ENCODE measurements around the gene RNASET2.
A peak's percentile ranks its signal among the peaks of the same experiment; 100 is the strongest.

RNASET2 gene

DNA sequence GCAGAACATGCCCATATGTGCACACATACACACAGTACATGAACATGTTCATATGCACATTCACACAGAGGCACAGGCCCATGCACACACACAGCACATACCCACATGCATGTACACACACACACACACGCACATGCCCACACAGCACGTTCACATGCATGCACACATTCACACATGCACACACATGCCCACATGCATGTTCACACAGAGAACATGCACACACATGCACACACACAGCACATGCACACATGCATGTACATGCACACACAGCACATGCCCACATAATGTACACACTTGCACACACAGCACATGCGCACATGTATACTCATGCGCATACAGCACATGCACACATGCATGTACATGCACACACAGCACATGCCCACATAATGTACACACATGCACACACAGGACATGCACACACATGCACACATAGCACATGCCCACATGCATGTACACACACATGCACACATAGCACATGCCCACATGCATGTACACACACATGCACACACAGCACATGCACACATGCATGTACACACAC, 25.9 kb downstream of the RNASET2 start:
- H4K8ac ChIP-seq (ENCODE audit: low read depth, low read length) = no peak overlapping the region
- H4K91ac ChIP-seq (ENCODE audit: low read depth, low read length, poor library complexity) = no peak overlapping the region
- H3K4me1 ChIP-seq (ENCODE audit: control insufficient read depth in 2 of 2, insufficient read depth in 1 of 2, low read depth in 1 of 2, low read length in 2 of 2) = peaks cover 10 to 11% of the 10 kb centered on the region in 2 donors
- no peak overlapping the region for H2AK5ac ChIP-seq (ENCODE audit: low read depth, low read length)
- peak overlapping the region; percentile 67 for H3K14ac ChIP-seq (ENCODE audit: low read length)
- peak overlapping the region; percentile 53 for H3K23ac ChIP-seq (ENCODE audit: low read depth, low read length, poor library complexity)
- peaks cover 2% of the 10 kb centered on the region for H3K79me1 ChIP-seq (ENCODE audit: low read depth, low read length)
- H2AFZ ChIP-seq (ENCODE audit: low read length) = no peak overlapping the region
- H3K4ac ChIP-seq (ENCODE audit: low read length) = no peak overlapping the region
- H2BK12ac ChIP-seq (ENCODE audit: low read length) = peak overlapping the region; percentile 8
- H3K4me2 ChIP-seq (ENCODE audit: insufficient read depth, low read length, poor library complexity, severe bottlenecking) = no peak overlapping the region
- H3K18ac ChIP-seq (ENCODE audit: low read length) = no peak overlapping the region
- H3K9ac ChIP-seq (ENCODE audit: low read depth, low read length, poor library complexity) = no peak overlapping the region
- no peak for DNase-seq (ENCODE audit: low spot score)
- peak overlapping the region in 1 of 2 donors; percentile 67 for H3K4me3 ChIP-seq (ENCODE audit: low read length in 2 of 2)
- H3K36me3 ChIP-seq (replicated peaks in 1 of 2; ENCODE audit: control insufficient read depth in 2 of 2, insufficient read depth in 2 of 2, low read length in 2 of 2) = peaks cover 5 to 14% of the 10 kb centered on the region in 2 donors
- H3K27ac ChIP-seq (replicated peaks; ENCODE audit: low read length) = no peak overlapping the region
- H2BK15ac ChIP-seq (ENCODE audit: low read length) = no peak overlapping the region
- no peak overlapping the region for H2BK120ac ChIP-seq (ENCODE audit: low read depth, low read length)
- H3K9me3 ChIP-seq (replicated peaks in 1 of 2; ENCODE audit: control insufficient read depth in 2 of 2, insufficient read depth in 1 of 2, low read depth in 1 of 2, low read length in 2 of 2) = peaks cover 0 to 4% of the 10 kb centered on the region in 2 donors
- WGBS, 2 donors (ENCODE audit: extremely low coverage in 2 of 2, insufficient read length in 2 of 2, insufficient replicate concordance in 1 of 2) = no CpG with 5 or more reads among the region's 4 CpGs
- H3K27me3 ChIP-seq (ENCODE audit: control insufficient read depth in 3 of 3, insufficient read depth in 3 of 3, low read depth in 1 of 3, low read length in 3 of 3) = peaks cover 0 to 3% (median 0%) of the 10 kb centered on the region in 3 experiments
- no peak overlapping the region for H2BK5ac ChIP-seq (ENCODE audit: low read length)

DNA sequence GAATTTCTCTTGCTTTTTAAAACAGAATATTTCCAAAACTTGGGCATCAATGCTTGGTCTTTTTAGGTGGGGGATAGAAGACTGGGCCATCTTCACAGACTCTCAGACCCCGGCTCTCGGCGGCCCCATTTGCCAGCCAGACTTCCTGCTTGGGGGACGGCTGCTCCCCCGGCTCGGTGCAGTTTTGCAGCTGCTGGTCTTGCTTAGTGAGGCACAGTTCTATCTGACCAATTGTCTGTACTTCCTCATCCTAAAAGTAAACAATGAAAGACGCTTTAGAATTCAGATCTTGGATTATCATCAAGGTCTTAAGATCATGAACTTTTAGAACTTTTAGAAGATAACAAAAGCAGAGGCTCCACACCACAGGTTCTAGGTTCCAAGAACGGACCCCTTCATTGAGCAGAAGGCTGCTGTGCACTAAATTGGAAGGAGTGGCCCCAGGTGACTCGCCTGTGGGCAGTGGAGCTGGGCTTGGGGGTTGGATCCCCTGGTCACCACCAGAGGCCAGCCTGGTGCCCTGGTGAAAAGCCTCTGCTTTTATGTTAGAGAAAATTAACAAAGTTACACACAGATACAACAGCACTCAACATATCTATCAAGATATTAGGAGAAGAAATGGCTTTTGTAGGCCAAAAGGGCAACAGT, 26.7 kb downstream of the RNASET2 start:
- H4K8ac ChIP-seq (ENCODE audit: low read depth, low read length) = no peak overlapping the region
- DNase-seq (ENCODE audit: low spot score) = no peak
- no peak overlapping the region for H3K9ac ChIP-seq (ENCODE audit: low read depth, low read length, poor library complexity)
- H3K23ac ChIP-seq (ENCODE audit: low read depth, low read length, poor library complexity) = no peak overlapping the region
- H3K27me3 ChIP-seq (ENCODE audit: control insufficient read depth in 3 of 3, insufficient read depth in 3 of 3, low read depth in 1 of 3, low read length in 3 of 3) = peaks cover 0 to 3% (median 0%) of the 10 kb centered on the region in 3 experiments
- no peak overlapping the region for H3K27ac ChIP-seq (replicated peaks; ENCODE audit: low read length)
- H3K4ac ChIP-seq (ENCODE audit: low read length) = no peak overlapping the region
- no peak overlapping the region for H4K91ac ChIP-seq (ENCODE audit: low read depth, low read length, poor library complexity)
- H3K9me3 ChIP-seq (replicated peaks in 1 of 2; ENCODE audit: control insufficient read depth in 2 of 2, insufficient read depth in 1 of 2, low read depth in 1 of 2, low read length in 2 of 2) = peaks cover 0 to 4% of the 10 kb centered on the region in 2 donors
- H2AK5ac ChIP-seq (ENCODE audit: low read depth, low read length) = no peak overlapping the region
- H3K14ac ChIP-seq (ENCODE audit: low read length) = no peak overlapping the region
- H2BK12ac ChIP-seq (ENCODE audit: low read length) = no peak overlapping the region
- peaks cover 2% of the 10 kb centered on the region for H3K79me1 ChIP-seq (ENCODE audit: low read depth, low read length)
- no peak overlapping the region for H2AFZ ChIP-seq (ENCODE audit: low read length)
- H3K4me2 ChIP-seq (ENCODE audit: insufficient read depth, low read length, poor library complexity, severe bottlenecking) = no peak overlapping the region
- H2BK15ac ChIP-seq (ENCODE audit: low read length) = no peak overlapping the region
- no CpG with 5 or more reads among the region's 9 CpGs for WGBS, 2 donors (ENCODE audit: extremely low coverage in 2 of 2, insufficient read length in 2 of 2, insufficient replicate concordance in 1 of 2)
- H2BK5ac ChIP-seq (ENCODE audit: low read length) = no peak overlapping the region
- peaks cover 10 to 11% of the 10 kb centered on the region in 2 donors for H3K4me1 ChIP-seq (ENCODE audit: control insufficient read depth in 2 of 2, insufficient read depth in 1 of 2, low read depth in 1 of 2, low read length in 2 of 2)
- H2BK120ac ChIP-seq (ENCODE audit: low read depth, low read length) = no peak overlapping the region
- H3K4me3 ChIP-seq (ENCODE audit: low read length in 2 of 2) = no peak overlapping the region
- no peak overlapping the region for H3K18ac ChIP-seq (ENCODE audit: low read length)
- peaks cover 3 to 14% of the 10 kb centered on the region in 2 donors for H3K36me3 ChIP-seq (replicated peaks in 1 of 2; ENCODE audit: control insufficient read depth in 2 of 2, insufficient read depth in 2 of 2, low read length in 2 of 2)

DNA sequence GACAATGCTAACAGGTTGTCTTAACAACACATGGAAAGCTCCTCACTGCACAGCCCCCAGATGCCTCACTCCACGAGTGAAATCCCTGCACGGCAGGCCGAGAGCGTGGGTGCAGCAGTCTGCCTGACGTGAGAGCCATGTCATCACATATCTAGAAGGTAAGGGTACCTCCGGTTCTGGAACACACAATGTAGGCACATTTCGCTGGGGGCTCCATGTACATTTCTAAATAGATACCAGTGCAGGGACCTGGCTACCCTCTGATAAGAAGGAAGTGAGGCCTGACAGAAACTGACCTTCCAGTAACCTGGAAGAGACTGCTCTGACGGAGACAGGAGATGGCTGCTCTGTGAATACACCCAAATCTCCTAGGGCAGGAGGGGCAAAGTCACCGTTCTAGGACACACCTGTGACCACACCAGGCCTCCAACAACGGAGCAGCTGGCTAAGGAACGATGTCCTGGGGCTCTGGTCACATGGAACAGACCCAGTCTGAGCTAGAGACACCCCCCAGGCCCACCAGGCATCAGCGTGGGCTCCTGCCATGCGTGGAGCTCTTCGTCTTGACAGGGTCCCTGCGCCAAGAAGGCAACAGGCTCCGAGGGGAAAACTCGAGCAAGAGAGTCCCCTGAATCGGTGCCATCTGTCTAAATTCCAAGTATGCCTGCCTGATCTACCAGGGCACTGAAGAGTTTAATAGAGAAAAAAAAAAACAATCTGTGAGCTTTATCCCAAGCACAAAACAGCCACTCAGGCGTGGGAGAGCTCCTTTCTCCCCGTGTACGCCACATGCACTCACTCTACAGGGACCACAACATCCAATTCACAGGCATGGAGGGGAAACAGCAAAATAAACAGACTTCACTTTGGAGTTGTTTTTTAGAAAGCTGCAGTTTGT, 27.5 kb downstream of the RNASET2 start:
- Histone ChIP-seq H2AFZ (ENCODE audit: low read length) (no peak overlapping the region), H2BK5ac (ENCODE audit: low read length) (no peak overlapping the region), H2BK120ac (ENCODE audit: low read depth, low read length) (no peak overlapping the region), H3K4me1 (ENCODE audit: control insufficient read depth in 2 of 2, insufficient read depth in 1 of 2, low read depth in 1 of 2, low read length in 2 of 2) (peaks cover 10 to 11% of the 10 kb centered on the region in 2 donors), H3K27me3 (ENCODE audit: control insufficient read depth in 3 of 3, insufficient read depth in 3 of 3, low read depth in 1 of 3, low read length in 3 of 3) (peaks cover 0 to 3% (median 0%) of the 10 kb centered on the region in 3 experiments), H3K79me1 (ENCODE audit: low read depth, low read length) (peaks cover 2% of the 10 kb centered on the region), H3K36me3 (replicated peaks in 1 of 2; ENCODE audit: control insufficient read depth in 2 of 2, insufficient read depth in 2 of 2, low read length in 2 of 2) (peaks cover 3 to 10% of the 10 kb centered on the region in 2 donors), H3K4me2 (ENCODE audit: insufficient read depth, low read length, poor library complexity, severe bottlenecking) (no peak overlapping the region), H3K4me3 (ENCODE audit: low read length in 2 of 2) (no peak overlapping the region), H3K18ac (ENCODE audit: low read length) (peak overlapping the region; percentile 53), H4K91ac (ENCODE audit: low read depth, low read length, poor library complexity) (no peak overlapping the region), H3K14ac (ENCODE audit: low read length) (no peak overlapping the region), H3K4ac (ENCODE audit: low read length) (no peak overlapping the region), H2BK12ac (ENCODE audit: low read length) (no peak overlapping the region), H2AK5ac (ENCODE audit: low read depth, low read length) (peak overlapping the region; percentile 34), H3K27ac (replicated peaks; ENCODE audit: low read length) (no peak overlapping the region), H2BK15ac (ENCODE audit: low read length) (no peak overlapping the region), H3K23ac (ENCODE audit: low read depth, low read length, poor library complexity) (no peak overlapping the region), H3K9me3 (replicated peaks in 1 of 2; ENCODE audit: control insufficient read depth in 2 of 2, insufficient read depth in 1 of 2, low read depth in 1 of 2, low read length in 2 of 2) (peaks cover 0 to 4% of the 10 kb centered on the region in 2 donors), H4K8ac (ENCODE audit: low read depth, low read length) (no peak overlapping the region), H3K9ac (ENCODE audit: low read depth, low read length, poor library complexity) (no peak overlapping the region)
- DNase-seq (ENCODE audit: low spot score) = no peak
- WGBS, 2 donors (ENCODE audit: extremely low coverage in 2 of 2, insufficient read length in 2 of 2, insufficient replicate concordance in 1 of 2) = no CpG with 5 or more reads among the region's 21 CpGs
